Natural killer cell (primary cell): Measurements from ENCODE around the gene RSU1. TPM values are rescaled to one million over a fixed set of nuclear protein-coding genes. Genes with fewer than 3 reads are reported as not detected.

ENCODE experiments used
- ATAC-seq, 3 donors: fragments of 150-1000 bp in 2 of 3; fragments of 200-7000 bp in 1 of 3; cut with Tn5 transposase; 1 replicate in 1 of 3; 2 replicates in 2 of 3; pipeline ENCODE4 v1.10.0; 2021; ENCODE audit warnings: mild to moderate bottlenecking in 2 of 3, moderate library complexity in 2 of 3
- DNase-seq, 2 donors: peaks; one replicate each; pipeline versions ENCODE4 v3.0.0 to v3.0.0-alpha.2; 2013 to 2021; ENCODE audit warnings: mixed read lengths in 1 of 2
- H3K27ac ChIP-seq: one replicate; pipeline ENCODE4 v1.5.1; 2013; ENCODE audit warnings: mild to moderate bottlenecking, low read length
- H3K27me3 ChIP-seq: one replicate; pipeline ENCODE4 v1.6.1; 2013; ENCODE audit warnings: low read length; ENCODE audit not compliant: control insufficient read depth, insufficient read depth
- H3K36me3 ChIP-seq: one replicate; pipeline ENCODE4 v1.6.1; 2013; ENCODE audit warnings: low read length; ENCODE audit not compliant: control insufficient read depth, insufficient read depth
- H3K4me1 ChIP-seq: one replicate; pipeline ENCODE4 v1.6.1; 2013; ENCODE audit warnings: low read length; ENCODE audit not compliant: control insufficient read depth, insufficient read depth
- H3K4me3 ChIP-seq: one replicate; pipeline ENCODE4 v1.5.1; 2013; ENCODE audit warnings: low read length
- H3K9me3 ChIP-seq: one replicate; pipeline ENCODE4 v1.6.1; 2013; ENCODE audit warnings: low read length; ENCODE audit not compliant: control insufficient read depth, insufficient read depth
- H3K27ac Mint-ChIP-seq, 2 donors: one replicate each; pipeline ENCODE4 v1.8.0; 2022; ENCODE audit warnings: mild to moderate bottlenecking in 2 of 2, mixed read lengths in 2 of 2, moderate library complexity in 1 of 2
- H3K27me3 Mint-ChIP-seq, 2 donors: one replicate each; pipeline ENCODE4 v1.8.0; 2022; ENCODE audit warnings: low read depth in 2 of 2, mixed read lengths in 2 of 2
- H3K36me3 Mint-ChIP-seq: one replicate; pipeline ENCODE4 v1.8.0; 2022; ENCODE audit warnings: mixed read lengths
- H3K4me1 Mint-ChIP-seq, 2 donors: one replicate each; pipeline ENCODE4 v1.8.0; 2022; ENCODE audit warnings: mixed read lengths in 2 of 2
- H3K4me3 Mint-ChIP-seq: one replicate; pipeline ENCODE4 v1.8.0; 2022; ENCODE audit warnings: mild to moderate bottlenecking, moderate library complexity, mixed read lengths
- H3K9me3 Mint-ChIP-seq, 2 donors: one replicate each; pipeline ENCODE4 v1.8.0; 2022; ENCODE audit warnings: mixed read lengths in 2 of 2
- WGBS: methylation state at CpG from one replicate; pipeline ENCODE4 v1.1.7; 2013; ENCODE audit warnings: missing lambda C conversion rate; ENCODE audit not compliant: insufficient coverage; 5-methylcytosine and 5-hydroxymethylcytosine counted together
- intact Hi-C: fragments of 100-400 bp; cut with micrococcal nuclease; formaldehyde crosslinking; loops from one replicate; pipeline ENCODE4 v1.14.2; 2022
- total RNA-seq, 4 donors: library from RNA; stranded (reverse); fragments of 120-200 nt in 1 of 4; gene quantifications; one replicate each; pipeline versions ENCODE4 v1.2.3 to v1.2.4, GENCODE V29; 2013 to 2022
- TF ChIP-seq, protein P1 (sequence below): fragments of 200-600 bp; IDR thresholded peaks from one replicate; pipeline ENCODE4 v1.8.0; 2022; ENCODE audit warnings: antibody characterized with exemption

Gene RSU1
- total RNA-seq, 3 donors from 2014 or later (not counting 1 experiment from before 2014, with no cell fraction given), result 75.0 to 85.3 (median 80.0) TPM

GRCh38 chr10:16700331-16700730, 116.9 kb downstream of the RSU1 start:
- H3K4me3 ChIP-seq, result no peak overlapping the region
- 96% methylated on average over 5 of the region's 5 CpGs for WGBS
- Mint-ChIP-seq H3K9me3 (no peaks in the 10 kb centered on the region), H3K4me1 (peaks cover 0 to 13% of the 10 kb centered on the region in 2 donors), H3K4me3 (no peak overlapping the region), H3K36me3 (no peaks in the 10 kb centered on the region), H3K27me3 (no peaks in the 10 kb centered on the region), H3K27ac (no peak overlapping the region)
- H3K36me3 ChIP-seq, result no peaks in the 10 kb centered on the region
- TF ChIP-seq, protein P1, sequence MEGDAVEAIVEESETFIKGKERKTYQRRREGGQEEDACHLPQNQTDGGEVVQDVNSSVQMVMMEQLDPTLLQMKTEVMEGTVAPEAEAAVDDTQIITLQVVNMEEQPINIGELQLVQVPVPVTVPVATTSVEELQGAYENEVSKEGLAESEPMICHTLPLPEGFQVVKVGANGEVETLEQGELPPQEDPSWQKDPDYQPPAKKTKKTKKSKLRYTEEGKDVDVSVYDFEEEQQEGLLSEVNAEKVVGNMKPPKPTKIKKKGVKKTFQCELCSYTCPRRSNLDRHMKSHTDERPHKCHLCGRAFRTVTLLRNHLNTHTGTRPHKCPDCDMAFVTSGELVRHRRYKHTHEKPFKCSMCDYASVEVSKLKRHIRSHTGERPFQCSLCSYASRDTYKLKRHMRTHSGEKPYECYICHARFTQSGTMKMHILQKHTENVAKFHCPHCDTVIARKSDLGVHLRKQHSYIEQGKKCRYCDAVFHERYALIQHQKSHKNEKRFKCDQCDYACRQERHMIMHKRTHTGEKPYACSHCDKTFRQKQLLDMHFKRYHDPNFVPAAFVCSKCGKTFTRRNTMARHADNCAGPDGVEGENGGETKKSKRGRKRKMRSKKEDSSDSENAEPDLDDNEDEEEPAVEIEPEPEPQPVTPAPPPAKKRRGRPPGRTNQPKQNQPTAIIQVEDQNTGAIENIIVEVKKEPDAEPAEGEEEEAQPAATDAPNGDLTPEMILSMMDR, result no peak
- H3K4me1 ChIP-seq, result no peaks in the 10 kb centered on the region
- H3K27me3 ChIP-seq, result no peaks in the 10 kb centered on the region
- peaks cover 3% of the 10 kb centered on the region for H3K9me3 ChIP-seq
- ATAC-seq, result no peak
- DNase-seq, result no peak
- no peak overlapping the region for H3K27ac ChIP-seq
- intact Hi-C loops, result no loop called here

DNA sequence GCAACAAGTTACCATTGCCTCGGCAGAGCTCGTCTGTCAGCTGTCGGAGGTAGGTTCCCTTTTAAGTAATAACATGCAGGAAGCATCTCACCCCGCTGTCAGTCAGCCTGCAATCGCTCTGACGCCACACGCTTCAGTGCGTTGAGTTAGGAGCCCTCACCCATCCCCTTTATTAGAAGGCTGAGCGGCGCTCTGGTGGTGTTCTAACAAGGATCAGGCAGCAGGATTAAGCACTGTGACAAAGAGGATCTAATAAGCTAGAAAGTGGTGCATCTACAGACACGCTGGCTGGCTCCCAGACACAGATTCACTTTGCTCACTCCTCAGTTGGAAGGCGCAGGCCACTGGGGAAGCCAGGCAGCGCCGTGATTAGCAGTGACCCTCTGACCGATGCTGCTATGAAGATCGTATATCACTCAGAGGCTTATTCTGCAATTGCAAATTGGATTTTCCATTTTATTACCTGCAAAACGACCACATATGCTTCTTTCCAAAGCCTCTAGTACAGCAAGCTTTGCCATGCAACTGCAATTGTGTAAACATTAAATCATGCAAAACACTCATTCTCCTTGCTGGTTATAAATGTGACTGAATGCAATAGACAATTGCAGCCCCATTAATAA, 117.7 kb downstream of the RSU1 start:
- Histone ChIP-seq H3K36me3 (no peaks in the 10 kb centered on the region), H3K9me3 (peaks cover 3% of the 10 kb centered on the region), H3K27me3 (no peaks in the 10 kb centered on the region), H3K27ac (no peak overlapping the region), H3K4me3 (no peak overlapping the region), H3K4me1 (no peaks in the 10 kb centered on the region)
- TF ChIP-seq, protein P1, result no peak
- H3K4me3 Mint-ChIP-seq, result no peak overlapping the region
- H3K27me3 Mint-ChIP-seq, result no peaks in the 10 kb centered on the region
- H3K4me1 Mint-ChIP-seq, result peaks cover 0 to 13% of the 10 kb centered on the region in 2 donors
- H3K9me3 Mint-ChIP-seq, result no peaks in the 10 kb centered on the region
- 93% methylated on average over 17 of the region's 17 CpGs for WGBS
- intact Hi-C loops, result no loop called here
- DNase-seq (no peak), ATAC-seq (no peak)
- H3K27ac Mint-ChIP-seq, result no peak overlapping the region
- no peaks in the 10 kb centered on the region for H3K36me3 Mint-ChIP-seq

GRCh38 chr10:16698461-16698860, 118.8 kb downstream of the RSU1 start:
- TF ChIP-seq, protein P1, result no peak

DNA sequence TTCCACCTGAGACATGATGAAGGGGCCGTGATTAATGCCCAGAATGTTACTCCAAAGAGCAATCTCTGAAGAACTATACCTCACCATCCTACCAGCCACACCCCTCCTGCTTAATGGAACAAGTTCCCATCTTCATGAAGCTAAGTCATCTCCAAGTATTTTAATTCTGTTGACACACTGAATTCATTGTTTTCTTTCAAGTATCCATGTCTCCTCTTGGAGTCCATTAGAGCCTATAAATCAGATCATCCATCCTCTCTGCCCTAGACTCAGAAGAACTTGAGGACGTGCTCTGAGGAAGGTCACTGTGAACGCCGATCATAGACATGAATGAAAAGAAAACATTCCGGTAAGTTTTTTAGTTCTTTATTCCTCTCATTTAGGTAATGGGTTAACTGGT, 126.8 kb downstream of the RSU1 start:
- WGBS, result 98% methylated on average over 5 of the region's 5 CpGs
- Mint-ChIP-seq H3K9me3 (no peaks in the 10 kb centered on the region), H3K36me3 (no peaks in the 10 kb centered on the region), H3K4me1 (no peaks in the 10 kb centered on the region), H3K27ac (no peak overlapping the region), H3K27me3 (no peaks in the 10 kb centered on the region), H3K4me3 (no peak overlapping the region)
- ATAC-seq, result no peak
- Histone ChIP-seq H3K4me1 (no peaks in the 10 kb centered on the region), H3K27me3 (no peaks in the 10 kb centered on the region), H3K9me3 (no peaks in the 10 kb centered on the region), H3K4me3 (no peak overlapping the region), H3K27ac (no peak overlapping the region), H3K36me3 (peaks cover 4% of the 10 kb centered on the region)
- DNase-seq, result no peak
- TF ChIP-seq, protein P1, result no peak
- intact Hi-C loops, result no loop called here

More at GRCh38 chr10:16698461-16698860, 118.8 kb downstream of the RSU1 start:
- H3K27me3 ChIP-seq, result no peaks in the 10 kb centered on the region
- Mint-ChIP-seq H3K27me3 (no peaks in the 10 kb centered on the region), H3K27ac (no peak overlapping the region), H3K36me3 (no peaks in the 10 kb centered on the region), H3K4me1 (peaks cover 0 to 13% of the 10 kb centered on the region in 2 donors), H3K4me3 (no peak overlapping the region), H3K9me3 (no peaks in the 10 kb centered on the region)
- peaks cover under 1% of the 10 kb centered on the region for H3K36me3 ChIP-seq
- no peak overlapping the region for H3K27ac ChIP-seq
- intact Hi-C loops, result no loop called here
- no peaks in the 10 kb centered on the region for H3K4me1 ChIP-seq
- ATAC-seq (no peak), DNase-seq (no peak)
- WGBS, result 88% methylated on average over 2 of the region's 4 CpGs
- peaks cover 3% of the 10 kb centered on the region for H3K9me3 ChIP-seq
- no peak overlapping the region for H3K4me3 ChIP-seq
